K562 (cell line): ENCODE results near the gene SPATA3. TPM values are rescaled to one million over a fixed set of nuclear protein-coding genes. Genes with fewer than 3 reads are reported as not detected.
A peak's percentile ranks its signal among the peaks of the same experiment; 100 is the strongest.

Experiments used
- KAT8 ChIP-seq: fragments of 450-650 bp; IDR thresholded peaks from 2 replicates; pipeline ENCODE4 v1.6.1; 2016; ENCODE audit warnings: low read depth, mild to moderate bottlenecking
- NEUROD1 ChIP-seq: fragments of 150-350 bp; IDR thresholded peaks from 2 replicates; pipeline ENCODE4 v1.6.1; 2014; ENCODE audit warnings: borderline replicate concordance, low read length, low read depth; ENCODE audit not compliant: partially characterized antibody
- ZFP1 ChIP-seq: fragments of 450-650 bp; formaldehyde crosslinking; IDR thresholded peaks from 2 replicates; pipeline ENCODE4 v1.4.0; 2020; ENCODE audit warnings: mild to moderate bottlenecking, mixed read lengths
- polyA plus RNA-seq, 8 experiments: library from polyadenylated mRNA; depleted of rRNA in 4 of 8; stranded (reverse) in 5 of 8; unstranded in 3 of 8; fragments of >200 nt; fragmentation: Nextera tagmentation in 2 of 8; fragmentation: Illumina TruSeq in 1 of 8; extraction: Ambion mirVana in 2 of 8; extraction: Trizol in 1 of 8; gene quantifications; 2 replicates each; pipeline versions ENCODE4 v1.2.1 to v1.2.3, GENCODE V29; 2011 to 2014; ENCODE audit warnings: inconsistent platforms in 1 of 8, missing spikeins in 1 of 8
- total RNA-seq, 7 experiments: library from RNA; depleted of rRNA in 6 of 7; stranded (reverse); fragments of >200 nt in 6 of 7; fragmentation: Illumina TruSeq in 2 of 7; extraction: Trizol in 2 of 7; gene quantifications; 2 replicates each; pipeline versions ENCODE4 v1.2.1 to v1.2.3, GENCODE V29; 2011 to 2021; ENCODE audit warnings: low replicate concordance in 1 of 7
- TF ChIP-seq, protein P1 (sequence below): sonication (generic); formaldehyde crosslinking; IDR thresholded peaks from 2 replicates; pipeline ENCODE4 v1.8.1; 2023; ENCODE audit warnings: mild to moderate bottlenecking, missing genetic modification reagents
- TF ChIP-seq, protein P2 (sequence below), 2 experiments: IDR thresholded peaks; 2 replicates each; pipeline ENCODE4 v1.6.1; 2012; ENCODE audit warnings: improper control_type of control experiment in 2 of 2, low read depth in 2 of 2, low read length in 2 of 2, borderline replicate concordance in 1 of 2

The SPATA3 gene
- total and polyA plus RNA-seq, 9 of the 15 experiments (the other 6 are each of a cell fraction or from before 2014, with no cell fraction given) = not detected

- TF ChIP-seq, protein P1, sequence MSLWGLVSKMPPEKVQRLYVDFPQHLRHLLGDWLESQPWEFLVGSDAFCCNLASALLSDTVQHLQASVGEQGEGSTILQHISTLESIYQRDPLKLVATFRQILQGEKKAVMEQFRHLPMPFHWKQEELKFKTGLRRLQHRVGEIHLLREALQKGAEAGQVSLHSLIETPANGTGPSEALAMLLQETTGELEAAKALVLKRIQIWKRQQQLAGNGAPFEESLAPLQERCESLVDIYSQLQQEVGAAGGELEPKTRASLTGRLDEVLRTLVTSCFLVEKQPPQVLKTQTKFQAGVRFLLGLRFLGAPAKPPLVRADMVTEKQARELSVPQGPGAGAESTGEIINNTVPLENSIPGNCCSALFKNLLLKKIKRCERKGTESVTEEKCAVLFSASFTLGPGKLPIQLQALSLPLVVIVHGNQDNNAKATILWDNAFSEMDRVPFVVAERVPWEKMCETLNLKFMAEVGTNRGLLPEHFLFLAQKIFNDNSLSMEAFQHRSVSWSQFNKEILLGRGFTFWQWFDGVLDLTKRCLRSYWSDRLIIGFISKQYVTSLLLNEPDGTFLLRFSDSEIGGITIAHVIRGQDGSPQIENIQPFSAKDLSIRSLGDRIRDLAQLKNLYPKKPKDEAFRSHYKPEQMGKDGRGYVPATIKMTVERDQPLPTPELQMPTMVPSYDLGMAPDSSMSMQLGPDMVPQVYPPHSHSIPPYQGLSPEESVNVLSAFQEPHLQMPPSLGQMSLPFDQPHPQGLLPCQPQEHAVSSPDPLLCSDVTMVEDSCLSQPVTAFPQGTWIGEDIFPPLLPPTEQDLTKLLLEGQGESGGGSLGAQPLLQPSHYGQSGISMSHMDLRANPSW (CRISPR knock-in tag) = no peak
- TF ChIP-seq, protein P2, sequence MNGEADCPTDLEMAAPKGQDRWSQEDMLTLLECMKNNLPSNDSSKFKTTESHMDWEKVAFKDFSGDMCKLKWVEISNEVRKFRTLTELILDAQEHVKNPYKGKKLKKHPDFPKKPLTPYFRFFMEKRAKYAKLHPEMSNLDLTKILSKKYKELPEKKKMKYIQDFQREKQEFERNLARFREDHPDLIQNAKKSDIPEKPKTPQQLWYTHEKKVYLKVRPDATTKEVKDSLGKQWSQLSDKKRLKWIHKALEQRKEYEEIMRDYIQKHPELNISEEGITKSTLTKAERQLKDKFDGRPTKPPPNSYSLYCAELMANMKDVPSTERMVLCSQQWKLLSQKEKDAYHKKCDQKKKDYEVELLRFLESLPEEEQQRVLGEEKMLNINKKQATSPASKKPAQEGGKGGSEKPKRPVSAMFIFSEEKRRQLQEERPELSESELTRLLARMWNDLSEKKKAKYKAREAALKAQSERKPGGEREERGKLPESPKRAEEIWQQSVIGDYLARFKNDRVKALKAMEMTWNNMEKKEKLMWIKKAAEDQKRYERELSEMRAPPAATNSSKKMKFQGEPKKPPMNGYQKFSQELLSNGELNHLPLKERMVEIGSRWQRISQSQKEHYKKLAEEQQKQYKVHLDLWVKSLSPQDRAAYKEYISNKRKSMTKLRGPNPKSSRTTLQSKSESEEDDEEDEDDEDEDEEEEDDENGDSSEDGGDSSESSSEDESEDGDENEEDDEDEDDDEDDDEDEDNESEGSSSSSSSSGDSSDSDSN (IDR thresholded peaks at IDR 0.05; ENCODE audit: borderline replicate concordance in 1 of 2, low read depth in 2 of 2, low read length in 2 of 2) = peak; percentile 89 to 97; a peak in 3 of 4 replicates
- TF ChIP-seq NEUROD1 = no peak
- no peak for TF ChIP-seq ZFP1 (CRISPR knock-in tag)
- TF ChIP-seq KAT8 = no peak
These were observed 38.8 kb upstream of the SPATA3 start (continued) for GRCh38 chr2:230956827-230957755.
